Loucy (cell line): Measurements from ENCODE around the gene MRPL52.

Source experiments
- EZH2phosphoT487 ChIP-seq: fragments of 200-600 bp; IDR thresholded peaks from 2 replicates; pipeline ENCODE4 v1.6.1; 2018; ENCODE audit warnings: antibody characterized with exemption, mild to moderate bottlenecking, moderate library complexity, borderline replicate concordance
- TF ChIP-seq, protein P1 (sequence below): fragments of 200-600 bp; sonication (generic); conservative IDR thresholded peaks from 2 replicates; pipeline ENCODE4 v1.5.1; 2014; ENCODE audit warnings: mild to moderate bottlenecking, antibody characterized with exemption, low read length

DNA sequence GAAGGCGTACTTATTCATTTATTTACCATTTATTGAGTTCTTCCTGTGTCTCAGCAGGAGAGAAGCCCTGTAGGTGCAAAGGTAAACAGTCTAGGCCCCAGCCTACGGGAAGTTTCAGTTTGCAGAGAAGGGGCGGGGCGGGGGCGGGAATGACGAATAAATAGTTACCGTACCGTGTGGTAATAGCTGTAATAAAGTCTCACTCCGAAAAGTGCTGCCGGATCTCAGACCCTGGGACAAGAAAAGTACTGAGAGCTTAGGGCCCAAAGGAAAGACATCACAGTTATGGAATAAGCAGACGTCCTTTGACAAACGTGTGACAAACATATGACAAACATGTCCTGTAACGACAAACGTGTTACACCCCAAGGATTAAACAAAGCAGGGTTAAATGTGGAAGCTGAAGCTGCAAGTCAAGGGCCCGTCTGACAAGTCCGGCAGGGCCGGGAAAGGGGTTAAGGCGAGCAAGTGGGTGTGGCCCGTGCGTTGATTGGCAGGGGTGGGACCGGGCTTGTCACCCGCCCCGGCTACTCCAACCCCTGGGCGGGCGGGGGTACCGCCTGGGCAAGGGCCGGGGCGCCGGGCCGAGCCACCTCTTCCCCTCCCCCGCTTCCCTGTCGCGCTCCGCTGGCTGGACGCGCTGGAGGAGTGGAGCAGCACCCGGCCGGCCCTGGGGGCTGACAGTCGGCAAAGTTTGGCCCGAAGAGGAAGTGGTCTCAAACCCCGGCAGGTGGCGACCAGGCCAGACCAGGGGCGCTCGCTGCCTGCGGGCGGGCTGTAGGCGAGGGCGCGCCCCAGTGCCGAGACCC is 41.7 kb downstream of the MRPL52 start, which contains the start of gene LRP10:
- TF ChIP-seq, protein P1, sequence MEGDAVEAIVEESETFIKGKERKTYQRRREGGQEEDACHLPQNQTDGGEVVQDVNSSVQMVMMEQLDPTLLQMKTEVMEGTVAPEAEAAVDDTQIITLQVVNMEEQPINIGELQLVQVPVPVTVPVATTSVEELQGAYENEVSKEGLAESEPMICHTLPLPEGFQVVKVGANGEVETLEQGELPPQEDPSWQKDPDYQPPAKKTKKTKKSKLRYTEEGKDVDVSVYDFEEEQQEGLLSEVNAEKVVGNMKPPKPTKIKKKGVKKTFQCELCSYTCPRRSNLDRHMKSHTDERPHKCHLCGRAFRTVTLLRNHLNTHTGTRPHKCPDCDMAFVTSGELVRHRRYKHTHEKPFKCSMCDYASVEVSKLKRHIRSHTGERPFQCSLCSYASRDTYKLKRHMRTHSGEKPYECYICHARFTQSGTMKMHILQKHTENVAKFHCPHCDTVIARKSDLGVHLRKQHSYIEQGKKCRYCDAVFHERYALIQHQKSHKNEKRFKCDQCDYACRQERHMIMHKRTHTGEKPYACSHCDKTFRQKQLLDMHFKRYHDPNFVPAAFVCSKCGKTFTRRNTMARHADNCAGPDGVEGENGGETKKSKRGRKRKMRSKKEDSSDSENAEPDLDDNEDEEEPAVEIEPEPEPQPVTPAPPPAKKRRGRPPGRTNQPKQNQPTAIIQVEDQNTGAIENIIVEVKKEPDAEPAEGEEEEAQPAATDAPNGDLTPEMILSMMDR: no peak
- no peak for TF ChIP-seq EZH2phosphoT487
